Embryonic facial prominence (tissue), 1 donor: ENCODE measurements around the gene DCAF11.

Source experiments
- DNase-seq: peaks from one replicate; pipeline ENCODE4 v3.0.0-alpha.2; 2016; ENCODE audit errors: extremely low spot score

DCAF11 gene

DNA sequence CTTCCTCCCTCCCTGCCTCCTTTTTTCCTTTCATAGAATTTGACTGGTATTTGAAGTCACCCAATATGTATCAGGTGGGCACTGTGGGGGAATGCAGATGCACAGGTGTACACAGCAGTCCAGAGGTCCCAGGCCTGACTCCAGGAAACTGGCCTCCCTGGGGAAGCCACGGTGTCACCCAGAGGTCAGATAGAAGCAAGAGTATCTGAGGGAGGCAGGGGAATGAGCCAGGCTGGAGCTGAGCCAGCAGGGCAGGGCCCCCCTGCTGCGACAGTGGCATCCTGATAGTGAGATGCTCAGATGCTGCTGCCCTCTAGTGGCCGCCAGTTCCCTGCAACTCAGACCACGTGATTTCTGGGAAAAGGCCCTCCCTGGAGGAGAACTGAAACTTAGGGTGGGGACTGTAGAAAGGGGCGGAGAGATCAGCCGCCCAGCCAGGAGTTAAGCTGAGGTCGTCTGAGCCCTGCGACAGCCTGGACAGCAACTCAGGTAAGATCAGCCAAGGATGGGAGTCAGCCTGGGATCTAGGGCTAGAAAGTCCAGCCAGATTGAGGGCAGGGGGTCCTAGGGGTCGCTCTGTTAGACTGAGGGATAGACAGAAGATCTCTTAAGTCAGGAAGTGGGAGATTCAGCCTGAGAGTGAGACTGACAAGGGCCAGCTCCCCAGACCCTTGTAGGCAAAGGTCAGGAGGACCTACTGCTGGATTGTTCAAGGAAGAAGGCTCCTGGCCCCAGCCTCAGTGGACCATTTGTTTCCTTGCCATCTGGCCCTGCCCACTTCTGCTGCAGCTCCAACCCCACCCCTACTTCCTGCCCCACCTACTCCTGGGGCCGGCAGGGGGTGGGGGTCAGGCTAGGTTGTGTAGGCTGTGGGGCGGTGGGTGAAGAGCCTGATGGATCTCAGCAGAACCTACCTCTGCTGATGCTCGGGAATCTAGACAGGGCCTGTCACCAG lies 46.5 kb downstream of the DCAF11 start, which contains the start of gene IRF9:
TSS of gene IRF9 (plus strand) at position 416 of the 955 bp plus-strand sequence. CDS start 880 bp downstream, outside the sequence.
- peak; percentile 89 for DNase-seq

DNA sequence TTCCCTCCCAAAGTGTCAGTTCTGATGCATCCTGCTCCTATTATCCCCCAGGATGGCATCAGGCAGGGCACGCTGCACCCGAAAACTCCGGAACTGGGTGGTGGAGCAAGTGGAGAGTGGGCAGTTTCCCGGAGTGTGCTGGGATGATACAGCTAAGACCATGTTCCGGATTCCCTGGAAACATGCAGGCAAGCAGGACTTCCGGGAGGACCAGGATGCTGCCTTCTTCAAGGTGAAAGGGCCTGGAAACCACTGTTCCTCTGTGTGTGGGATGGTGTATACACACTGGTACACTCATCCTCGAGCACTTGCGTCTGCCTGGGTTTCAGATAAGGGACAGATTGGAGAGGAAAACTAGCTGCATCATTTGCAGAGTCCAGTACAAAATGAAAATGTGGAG lies 47.5 kb downstream of the DCAF11 start:
- no peak for DNase-seq

DNA sequence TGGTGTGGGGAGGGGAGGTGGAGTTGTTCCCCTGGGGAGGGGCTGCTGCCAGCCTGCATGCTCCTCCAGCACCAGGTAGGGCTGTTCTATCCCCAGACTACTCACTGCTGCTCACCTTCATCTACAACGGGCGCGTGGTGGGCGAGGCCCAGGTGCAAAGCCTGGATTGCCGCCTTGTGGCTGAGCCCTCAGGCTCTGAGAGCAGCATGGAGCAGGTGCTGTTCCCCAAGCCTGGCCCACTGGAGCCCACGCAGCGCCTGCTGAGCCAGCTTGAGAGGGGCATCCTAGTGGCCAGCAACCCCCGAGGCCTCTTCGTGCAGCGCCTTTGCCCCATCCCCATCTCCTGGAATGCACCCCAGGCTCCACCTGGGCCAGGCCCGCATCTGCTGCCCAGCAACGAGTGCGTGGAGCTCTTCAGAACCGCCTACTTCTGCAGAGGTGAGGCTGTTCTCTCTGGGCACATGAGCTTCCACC lies 50.0 kb downstream of the DCAF11 start:
- no peak for DNase-seq

DNA sequence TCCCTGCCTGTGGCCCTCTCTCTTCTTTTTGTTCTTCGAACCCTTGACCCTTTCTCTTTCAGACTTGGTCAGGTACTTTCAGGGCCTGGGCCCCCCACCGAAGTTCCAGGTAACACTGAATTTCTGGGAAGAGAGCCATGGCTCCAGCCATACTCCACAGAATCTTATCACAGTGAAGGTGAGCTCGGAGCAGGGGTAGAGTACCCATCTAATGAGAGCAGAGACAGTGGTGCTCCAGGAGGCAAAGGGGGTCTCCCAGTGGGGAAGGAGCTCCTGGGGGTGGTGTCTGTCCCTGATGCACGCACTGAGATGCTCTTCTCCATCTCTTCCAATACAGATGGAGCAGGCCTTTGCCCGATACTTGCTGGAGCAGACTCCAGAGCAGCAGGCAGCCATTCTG lies 51.2 kb downstream of the DCAF11 start:
- no peak for DNase-seq

DNA sequence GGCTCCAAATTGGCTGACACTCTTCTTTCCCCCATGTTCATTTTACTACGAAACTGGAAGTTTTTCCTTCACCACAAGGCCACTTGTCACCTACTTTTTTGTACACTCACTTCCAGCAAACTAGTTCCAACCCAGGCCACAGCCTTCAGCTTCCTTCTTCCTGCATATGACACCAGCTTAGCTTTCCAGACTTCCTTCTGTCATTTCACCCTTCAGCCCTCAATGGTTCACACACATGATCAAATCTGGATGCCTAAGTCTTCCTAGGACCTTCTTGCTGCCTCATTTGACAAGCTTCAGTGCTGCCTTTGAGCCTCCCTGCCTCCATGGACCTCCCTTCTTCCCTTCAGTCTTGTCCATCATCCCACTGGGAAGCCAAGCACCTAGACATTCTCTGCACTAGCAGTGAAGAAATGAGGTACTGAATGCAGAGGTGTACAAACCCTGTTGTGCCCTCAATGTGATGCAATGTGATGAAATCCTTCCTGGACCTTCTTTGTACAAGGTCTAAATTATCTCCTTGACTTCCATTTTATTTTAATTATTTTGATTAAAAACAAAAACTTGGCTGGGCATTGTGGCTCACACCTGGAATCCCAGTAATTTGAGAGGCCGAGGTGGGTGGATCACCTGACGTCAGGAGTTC lies 53.0 kb downstream of the DCAF11 start:
- DNase-seq: no peak

DNA sequence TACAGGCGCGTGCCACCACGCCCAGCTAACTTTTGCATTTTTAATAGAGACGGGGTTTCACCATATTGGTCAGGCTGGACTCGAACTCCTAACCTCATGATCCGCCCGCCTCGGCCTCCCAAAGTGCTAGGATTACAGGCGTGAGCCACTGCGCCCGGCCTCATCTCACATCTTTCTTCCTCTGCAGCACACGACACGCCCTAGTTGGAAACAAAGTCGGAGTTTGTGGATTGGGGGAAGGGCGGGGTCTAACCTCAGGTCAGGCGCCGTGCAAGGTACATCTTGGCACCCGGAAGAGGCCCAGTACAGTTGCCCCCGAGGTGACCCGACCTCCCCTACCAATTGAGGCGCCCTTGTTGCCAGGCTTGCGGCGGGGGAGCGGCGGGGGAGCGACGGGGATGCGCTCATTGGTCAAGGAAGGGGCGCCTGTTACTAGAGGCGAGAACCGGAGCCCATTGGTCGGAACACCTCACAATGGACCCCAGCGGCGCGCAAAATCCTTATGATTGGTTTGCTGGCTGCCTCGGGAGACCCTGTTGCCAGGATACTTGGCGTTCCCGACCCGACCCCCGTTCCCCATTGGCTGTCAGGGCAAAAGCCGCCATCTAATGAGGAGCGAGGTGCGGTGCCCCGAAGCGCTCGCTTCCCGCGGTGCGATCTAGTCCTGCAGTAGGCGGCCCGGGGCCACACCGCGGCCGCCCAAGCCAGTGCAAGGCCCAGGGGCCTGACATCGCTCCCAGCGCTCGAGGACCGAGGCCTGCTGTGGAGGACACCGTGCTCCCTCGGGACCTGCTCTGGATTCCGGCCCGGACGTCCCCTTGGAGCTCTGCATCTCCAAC lies 57.1 kb downstream of the DCAF11 start, which contains the start of gene REC8:
TSS of gene REC8 (plus strand) at position 659 of the 839 bp plus-strand sequence. CDS start 473 bp downstream, outside the sequence.
- DNase-seq: peak; percentile 85

DNA sequence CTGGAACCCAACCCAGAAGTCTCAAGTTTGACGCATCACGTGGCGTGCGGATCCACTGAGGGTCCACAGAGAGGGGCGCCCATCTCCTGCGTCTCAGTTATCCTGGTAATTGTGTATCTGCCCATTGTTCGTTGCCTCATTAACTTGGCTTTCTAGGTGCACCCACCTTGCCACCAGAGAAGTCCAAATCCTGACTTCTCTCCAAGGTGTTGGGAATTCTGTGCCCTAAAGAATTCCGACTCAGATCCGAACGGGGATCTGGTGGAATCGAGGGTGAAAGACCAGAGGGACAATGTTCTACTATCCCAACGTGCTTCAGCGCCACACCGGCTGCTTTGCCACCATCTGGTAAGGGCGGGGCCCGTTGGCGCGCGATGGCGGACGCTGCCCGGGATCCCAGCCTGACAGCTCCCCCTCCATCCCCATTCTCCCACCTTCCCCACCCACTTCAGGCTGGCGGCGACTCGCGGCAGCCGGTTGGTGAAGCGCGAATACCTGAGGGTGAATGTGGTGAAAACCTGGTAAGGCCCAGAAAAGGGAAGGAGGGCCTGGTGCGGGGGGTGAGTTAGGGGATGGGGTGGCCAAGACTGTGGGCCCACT lies 57.8 kb downstream of the DCAF11 start:
- no peak for DNase-seq

DNA sequence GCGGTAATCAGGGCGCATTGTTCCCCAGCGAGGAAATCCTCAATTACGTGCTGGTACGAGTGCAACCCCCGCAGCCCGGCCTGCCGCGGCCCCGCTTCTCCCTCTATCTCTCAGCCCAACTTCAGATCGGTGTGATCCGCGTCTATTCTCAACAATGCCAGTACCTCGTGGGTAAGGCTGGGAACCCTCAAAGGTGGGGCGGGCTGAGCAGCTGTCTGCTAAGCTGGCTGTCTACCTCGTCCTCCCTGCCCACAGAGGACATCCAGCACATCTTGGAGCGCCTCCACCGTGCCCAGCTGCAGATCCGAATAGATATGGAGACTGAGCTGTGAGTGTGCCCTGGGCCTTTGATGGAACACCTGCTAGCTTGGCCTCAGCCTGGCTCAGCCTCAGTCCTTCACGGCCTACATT lies 58.3 kb downstream of the DCAF11 start:
- DNase-seq: no peak
